DOHH2 (cell line): ENCODE results near the gene GMFB.

Source experiments
- H3F3A ChIP-seq: fragments of 200-600 bp; sonication (generic), shearing (Covaris generic); 2 replicates; pipeline ENCODE4 v1.6.0; 2016; ENCODE audit warnings: antibody characterized with exemption, mild to moderate bottlenecking; ENCODE audit not compliant: control insufficient read depth, insufficient read depth
- H3K27ac ChIP-seq: fragments of 200-600 bp; sonication (generic); 2 replicates; pipeline ENCODE4 v1.5.1; 2014; ENCODE audit warnings: low read depth, mild to moderate bottlenecking, low read length, moderate library complexity
- H3K27me3 ChIP-seq: fragments of 200-600 bp; sonication (generic); 2 replicates; pipeline ENCODE4 v1.6.1; 2014; ENCODE audit warnings: mild to moderate bottlenecking, low read length, mixed read lengths; ENCODE audit not compliant: control insufficient read depth
- H3K36me3 ChIP-seq: fragments of 200-600 bp; sonication (generic); 2 replicates; pipeline ENCODE4 v1.6.1; 2014; ENCODE audit warnings: mild to moderate bottlenecking, low read length, moderate library complexity, mixed read lengths; ENCODE audit not compliant: control insufficient read depth
- H3K4me1 ChIP-seq: fragments of 200-600 bp; sonication (generic); 2 replicates; pipeline ENCODE4 v1.6.1; 2014; ENCODE audit warnings: mild to moderate bottlenecking, low read length, mixed read lengths; ENCODE audit not compliant: control insufficient read depth
- H3K4me2 ChIP-seq: fragments of 200-600 bp; sonication (generic); 2 replicates; pipeline ENCODE4 v1.6.0; 2014; ENCODE audit warnings: mild to moderate bottlenecking, low read length, moderate library complexity
- H3K4me3 ChIP-seq: fragments of 200-600 bp; sonication (generic); 2 replicates; pipeline ENCODE4 v1.5.1; 2014; ENCODE audit warnings: mild to moderate bottlenecking, low read length, mixed read lengths
- H3K79me2 ChIP-seq: fragments of 200-600 bp; sonication (generic); 2 replicates; pipeline ENCODE4 v1.6.1; 2014; ENCODE audit warnings: mild to moderate bottlenecking, low read length, mixed read lengths; ENCODE audit not compliant: control insufficient read depth
- H3K9me2 ChIP-seq: fragments of 200-600 bp; sonication (generic); replicated peaks from 2 replicates; pipeline ENCODE4 v1.6.1; 2014; ENCODE audit warnings: mild to moderate bottlenecking, low read length, mixed read lengths; ENCODE audit not compliant: control insufficient read depth
- H3K9me3 ChIP-seq: fragments of 200-600 bp; sonication (generic); 2 replicates; pipeline ENCODE4 v1.6.1; 2014; ENCODE audit warnings: antibody characterized with exemption, low read length, mixed read lengths; ENCODE audit not compliant: control insufficient read depth, insufficient read depth
- H4K20me1 ChIP-seq: fragments of 200-600 bp; sonication (generic); 2 replicates; pipeline ENCODE4 v1.6.0; 2014; ENCODE audit warnings: low read depth, mild to moderate bottlenecking, antibody characterized with exemption, low read length, moderate library complexity; ENCODE audit not compliant: control insufficient read depth, insufficient read depth
- CTCF ChIP-seq: fragments of 200-600 bp; sonication (generic); IDR thresholded peaks from one replicate; pipeline ENCODE4 v1.5.1; 2014; ENCODE audit warnings: antibody characterized with exemption, mild to moderate bottlenecking, low read depth, low read length; ENCODE audit not compliant: poor library complexity, severe bottlenecking
- EZH2phosphoT487 ChIP-seq: fragments of 200-600 bp; sonication (generic); IDR thresholded peaks from 2 replicates; pipeline ENCODE4 v1.6.1; 2017; ENCODE audit warnings: borderline replicate concordance, mild to moderate bottlenecking, antibody characterized with exemption, low read length, moderate library complexity, mixed read lengths

Gene GMFB

DNA sequence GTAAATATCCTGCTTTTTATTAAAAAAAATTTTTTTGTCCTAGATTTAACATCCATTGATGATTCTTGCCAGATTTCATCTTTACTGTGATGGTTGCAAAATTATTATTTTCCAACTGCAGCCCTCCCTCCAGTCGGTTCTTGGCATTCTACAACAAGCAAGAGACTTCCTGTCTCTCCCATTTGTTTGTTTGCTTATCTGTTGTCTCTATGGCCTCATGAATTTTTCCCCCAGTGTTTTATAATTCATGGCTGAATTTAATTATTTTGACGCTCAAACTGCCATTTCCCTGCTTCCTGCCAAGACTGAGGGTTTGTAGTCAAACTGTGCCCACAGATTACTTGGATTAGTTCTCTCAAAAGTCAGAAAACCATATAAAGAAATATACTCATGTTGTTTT, 46.9 kb upstream of the GMFB start:
- Histone ChIP-seq H3K9me3 (no peaks in the 10 kb centered on the region), H3K27ac (no peak overlapping the region), H3K79me2 (no peaks in the 10 kb centered on the region), H4K20me1 (no peaks in the 10 kb centered on the region), H3K27me3 (no peaks in the 10 kb centered on the region), H3K9me2 (no peaks in the 10 kb centered on the region), H3K4me3 (no peak overlapping the region), H3K36me3 (peaks cover 6% of the 10 kb centered on the region; the same call in 1 of the 2 replicates), H3F3A (no peaks in the 10 kb centered on the region), H3K4me2 (no peak overlapping the region), H3K4me1 (peaks cover 10% of the 10 kb centered on the region)
- TF ChIP-seq EZH2phosphoT487 = no peak
- no peak for TF ChIP-seq CTCF

GRCh38 chr14:54535126-54535525, 46.3 kb upstream of the GMFB start:
- Histone ChIP-seq H4K20me1 (no peaks in the 10 kb centered on the region), H3K9me2 (no peaks in the 10 kb centered on the region), H3K27ac (no peak overlapping the region), H3K27me3 (no peaks in the 10 kb centered on the region), H3K4me3 (no peak overlapping the region), H3K79me2 (no peaks in the 10 kb centered on the region), H3F3A (no peaks in the 10 kb centered on the region), H3K9me3 (no peaks in the 10 kb centered on the region), H3K4me1 (peaks cover 10% of the 10 kb centered on the region), H3K4me2 (no peak overlapping the region), H3K36me3 (peaks cover 6% of the 10 kb centered on the region; the same call in 1 of the 2 replicates)
- no peak for TF ChIP-seq CTCF
- TF ChIP-seq EZH2phosphoT487 = no peak

DNA sequence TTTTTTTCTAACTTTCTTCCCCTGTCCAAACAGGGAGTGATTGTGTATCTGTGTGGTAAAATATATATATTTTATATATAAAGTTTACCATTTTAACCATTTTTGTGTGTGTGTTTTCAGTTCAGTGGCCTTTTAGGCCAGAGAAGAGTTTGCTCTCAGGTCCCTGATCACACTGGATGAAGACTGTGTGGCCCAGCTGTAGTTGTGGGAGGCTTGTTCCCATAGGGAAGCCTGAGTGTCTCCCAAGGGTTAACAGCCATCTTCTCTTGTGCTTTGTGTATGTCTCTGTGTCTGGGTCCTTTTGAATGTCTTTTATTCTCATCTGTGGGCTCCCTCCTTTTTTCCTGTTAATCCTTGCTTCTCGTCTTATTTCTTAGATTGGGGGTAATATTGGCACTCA, 44.3 kb upstream of the GMFB start:
- Histone ChIP-seq H3K9me3 (no peaks in the 10 kb centered on the region), H3K4me3 (no peak overlapping the region)
- TF ChIP-seq EZH2phosphoT487 (no peak), CTCF (no peak)

More for the DNA sequence above, 44.3 kb upstream of the GMFB start:
- Histone ChIP-seq H3K27me3 (no peaks in the 10 kb centered on the region), H3K36me3 (peaks cover 1% of the 10 kb centered on the region; the same call in 1 of the 2 replicates), H3K27ac (no peak overlapping the region), H4K20me1 (no peaks in the 10 kb centered on the region), H3K4me2 (no peak overlapping the region; the same call in 1 of the 2 replicates), H3K79me2 (no peaks in the 10 kb centered on the region), H3K4me1 (peaks cover 10% of the 10 kb centered on the region), H3F3A (no peaks in the 10 kb centered on the region), H3K9me2 (no peaks in the 10 kb centered on the region)
